SH-SY5Y (cell line): ENCODE measurements around the gene ATPAF2.

Source experiments
- GATA2 ChIP-seq: IDR thresholded peaks from 2 replicates; pipeline ENCODE4 v1.6.1; 2011; ENCODE audit warnings: mild to moderate bottlenecking, low read depth, low read length
- GATA3 ChIP-seq: IDR thresholded peaks from 2 replicates; pipeline ENCODE4 v1.6.1; 2011; ENCODE audit warnings: low read depth, mild to moderate bottlenecking, low read length, moderate library complexity

- no peak for TF ChIP-seq GATA2
- TF ChIP-seq GATA3, result no peak
Measured at GRCh38 chr17:17985555-17985954, 53.4 kb downstream of the ATPAF2 start.
